ENCODE measurements around the gene ZNF14. TPM values are rescaled to one million over a fixed set of nuclear protein-coding genes. Genes with fewer than 3 reads are reported as not detected.

ZNF14 gene
- total and polyA plus RNA-seq, 10 of the 15 experiments (the other 5 are each of a cell fraction or from before 2014, with no cell fraction given), result 2.5 to 7.2 (median 4.6) TPM

DNA sequence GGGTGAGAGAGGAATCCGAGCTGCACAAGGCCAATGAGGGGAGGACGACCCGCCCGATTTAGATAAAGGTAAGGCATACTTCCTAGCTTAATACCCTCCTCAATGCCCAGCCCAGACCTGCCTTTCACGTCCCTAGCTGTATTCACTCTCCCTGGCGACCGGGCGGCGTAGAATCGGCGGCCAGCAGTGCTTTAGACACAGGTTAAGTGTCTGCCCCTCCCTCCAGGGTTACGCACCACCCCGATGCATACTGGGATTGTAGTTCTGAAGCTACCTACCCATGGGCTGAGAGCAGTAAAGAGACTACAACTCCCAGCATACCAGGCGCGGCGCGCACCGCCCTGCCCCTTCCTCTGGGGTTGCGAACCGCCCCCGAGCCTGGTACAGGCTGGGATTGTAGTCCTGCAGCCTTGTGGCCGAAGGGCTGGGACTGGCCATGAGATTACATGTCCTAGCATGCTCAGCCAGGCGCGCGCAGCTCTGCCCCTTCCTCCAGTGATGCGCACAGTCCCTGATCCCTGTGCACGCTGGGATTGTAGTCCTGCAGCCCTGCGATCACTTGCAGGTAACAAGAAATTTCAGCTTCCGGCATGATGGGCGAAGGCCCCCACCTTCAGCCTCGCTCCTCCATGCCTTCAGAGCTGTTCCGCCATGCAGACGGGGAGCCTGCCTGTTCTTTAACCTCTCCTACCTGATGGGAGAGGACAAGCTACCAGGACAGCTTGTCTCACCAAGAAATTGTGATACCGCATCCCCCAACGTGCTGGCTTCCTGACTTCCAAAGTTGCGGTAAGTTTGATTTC, 43.5 kb upstream of the ZNF14 start (continued):
- TF ChIP-seq, protein P1, sequence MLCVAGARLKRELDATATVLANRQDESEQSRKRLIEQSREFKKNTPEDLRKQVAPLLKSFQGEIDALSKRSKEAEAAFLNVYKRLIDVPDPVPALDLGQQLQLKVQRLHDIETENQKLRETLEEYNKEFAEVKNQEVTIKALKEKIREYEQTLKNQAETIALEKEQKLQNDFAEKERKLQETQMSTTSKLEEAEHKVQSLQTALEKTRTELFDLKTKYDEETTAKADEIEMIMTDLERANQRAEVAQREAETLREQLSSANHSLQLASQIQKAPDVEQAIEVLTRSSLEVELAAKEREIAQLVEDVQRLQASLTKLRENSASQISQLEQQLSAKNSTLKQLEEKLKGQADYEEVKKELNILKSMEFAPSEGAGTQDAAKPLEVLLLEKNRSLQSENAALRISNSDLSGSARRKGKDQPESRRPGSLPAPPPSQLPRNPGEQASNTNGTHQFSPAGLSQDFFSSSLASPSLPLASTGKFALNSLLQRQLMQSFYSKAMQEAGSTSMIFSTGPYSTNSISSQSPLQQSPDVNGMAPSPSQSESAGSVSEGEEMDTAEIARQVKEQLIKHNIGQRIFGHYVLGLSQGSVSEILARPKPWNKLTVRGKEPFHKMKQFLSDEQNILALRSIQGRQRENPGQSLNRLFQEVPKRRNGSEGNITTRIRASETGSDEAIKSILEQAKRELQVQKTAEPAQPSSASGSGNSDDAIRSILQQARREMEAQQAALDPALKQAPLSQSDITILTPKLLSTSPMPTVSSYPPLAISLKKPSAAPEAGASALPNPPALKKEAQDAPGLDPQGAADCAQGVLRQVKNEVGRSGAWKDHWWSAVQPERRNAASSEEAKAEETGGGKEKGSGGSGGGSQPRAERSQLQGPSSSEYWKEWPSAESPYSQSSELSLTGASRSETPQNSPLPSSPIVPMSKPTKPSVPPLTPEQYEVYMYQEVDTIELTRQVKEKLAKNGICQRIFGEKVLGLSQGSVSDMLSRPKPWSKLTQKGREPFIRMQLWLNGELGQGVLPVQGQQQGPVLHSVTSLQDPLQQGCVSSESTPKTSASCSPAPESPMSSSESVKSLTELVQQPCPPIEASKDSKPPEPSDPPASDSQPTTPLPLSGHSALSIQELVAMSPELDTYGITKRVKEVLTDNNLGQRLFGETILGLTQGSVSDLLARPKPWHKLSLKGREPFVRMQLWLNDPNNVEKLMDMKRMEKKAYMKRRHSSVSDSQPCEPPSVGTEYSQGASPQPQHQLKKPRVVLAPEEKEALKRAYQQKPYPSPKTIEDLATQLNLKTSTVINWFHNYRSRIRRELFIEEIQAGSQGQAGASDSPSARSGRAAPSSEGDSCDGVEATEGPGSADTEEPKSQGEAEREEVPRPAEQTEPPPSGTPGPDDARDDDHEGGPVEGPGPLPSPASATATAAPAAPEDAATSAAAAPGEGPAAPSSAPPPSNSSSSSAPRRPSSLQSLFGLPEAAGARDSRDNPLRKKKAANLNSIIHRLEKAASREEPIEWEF (IDR thresholded peaks at IDR 0.05; ENCODE audit: insufficient replicate concordance, low read depth, low read length), result no peak
- TF ChIP-seq RFX5 (IDR thresholded peaks at IDR 0.05; ENCODE audit: low read depth, low read length) (no peak), SUPT20H (IDR thresholded peaks at IDR 0.05; ENCODE audit: borderline replicate concordance, control insufficient read depth, low read depth, low read length) (no peak), ZSCAN29 (IDR thresholded peaks at IDR 0.05) (no peak), POU2F2 (IDR thresholded peaks at IDR 0.05; ENCODE audit: borderline replicate concordance, low read depth, low read length) (peak; percentile 81), FOXM1 (IDR thresholded peaks at IDR 0.05; ENCODE audit: low read depth, low read length) (no peak), GATAD2B (conservative IDR thresholded peaks at IDR 0.05; ENCODE audit: low read depth) (peak; percentile 16; the same call in 1 of the 2 replicates), RBBP5 (conservative IDR thresholded peaks at IDR 0.05) (no peak), EED (IDR thresholded peaks at IDR 0.05; ENCODE audit: low read depth) (no peak), BMI1 (IDR thresholded peaks at IDR 0.05; ENCODE audit: borderline replicate concordance) (no peak), CREB1 (IDR thresholded peaks at IDR 0.05; ENCODE audit: low read depth) (peak; percentile 93), IKZF2 (IDR thresholded peaks at IDR 0.05) (peak in 1 of 2 experiments; percentile 15; a peak in 1 of 4 replicates)
- TF ChIP-seq, protein P2, sequence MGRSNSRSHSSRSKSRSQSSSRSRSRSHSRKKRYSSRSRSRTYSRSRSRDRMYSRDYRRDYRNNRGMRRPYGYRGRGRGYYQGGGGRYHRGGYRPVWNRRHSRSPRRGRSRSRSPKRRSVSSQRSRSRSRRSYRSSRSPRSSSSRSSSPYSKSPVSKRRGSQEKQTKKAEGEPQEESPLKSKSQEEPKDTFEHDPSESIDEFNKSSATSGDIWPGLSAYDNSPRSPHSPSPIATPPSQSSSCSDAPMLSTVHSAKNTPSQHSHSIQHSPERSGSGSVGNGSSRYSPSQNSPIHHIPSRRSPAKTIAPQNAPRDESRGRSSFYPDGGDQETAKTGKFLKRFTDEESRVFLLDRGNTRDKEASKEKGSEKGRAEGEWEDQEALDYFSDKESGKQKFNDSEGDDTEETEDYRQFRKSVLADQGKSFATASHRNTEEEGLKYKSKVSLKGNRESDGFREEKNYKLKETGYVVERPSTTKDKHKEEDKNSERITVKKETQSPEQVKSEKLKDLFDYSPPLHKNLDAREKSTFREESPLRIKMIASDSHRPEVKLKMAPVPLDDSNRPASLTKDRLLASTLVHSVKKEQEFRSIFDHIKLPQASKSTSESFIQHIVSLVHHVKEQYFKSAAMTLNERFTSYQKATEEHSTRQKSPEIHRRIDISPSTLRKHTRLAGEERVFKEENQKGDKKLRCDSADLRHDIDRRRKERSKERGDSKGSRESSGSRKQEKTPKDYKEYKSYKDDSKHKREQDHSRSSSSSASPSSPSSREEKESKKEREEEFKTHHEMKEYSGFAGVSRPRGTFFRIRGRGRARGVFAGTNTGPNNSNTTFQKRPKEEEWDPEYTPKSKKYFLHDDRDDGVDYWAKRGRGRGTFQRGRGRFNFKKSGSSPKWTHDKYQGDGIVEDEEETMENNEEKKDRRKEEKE (IDR thresholded peaks at IDR 0.05), result no peak
- TF ChIP-seq, protein P3, sequence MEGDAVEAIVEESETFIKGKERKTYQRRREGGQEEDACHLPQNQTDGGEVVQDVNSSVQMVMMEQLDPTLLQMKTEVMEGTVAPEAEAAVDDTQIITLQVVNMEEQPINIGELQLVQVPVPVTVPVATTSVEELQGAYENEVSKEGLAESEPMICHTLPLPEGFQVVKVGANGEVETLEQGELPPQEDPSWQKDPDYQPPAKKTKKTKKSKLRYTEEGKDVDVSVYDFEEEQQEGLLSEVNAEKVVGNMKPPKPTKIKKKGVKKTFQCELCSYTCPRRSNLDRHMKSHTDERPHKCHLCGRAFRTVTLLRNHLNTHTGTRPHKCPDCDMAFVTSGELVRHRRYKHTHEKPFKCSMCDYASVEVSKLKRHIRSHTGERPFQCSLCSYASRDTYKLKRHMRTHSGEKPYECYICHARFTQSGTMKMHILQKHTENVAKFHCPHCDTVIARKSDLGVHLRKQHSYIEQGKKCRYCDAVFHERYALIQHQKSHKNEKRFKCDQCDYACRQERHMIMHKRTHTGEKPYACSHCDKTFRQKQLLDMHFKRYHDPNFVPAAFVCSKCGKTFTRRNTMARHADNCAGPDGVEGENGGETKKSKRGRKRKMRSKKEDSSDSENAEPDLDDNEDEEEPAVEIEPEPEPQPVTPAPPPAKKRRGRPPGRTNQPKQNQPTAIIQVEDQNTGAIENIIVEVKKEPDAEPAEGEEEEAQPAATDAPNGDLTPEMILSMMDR (IDR thresholded peaks at IDR 0.05 in 2 of 3, conservative IDR thresholded peaks at IDR 0.05 in 1 of 3; ENCODE audit: control insufficient read depth in 2 of 3, extremely low read depth in 1 of 3, insufficient read depth in 1 of 3, low read depth in 3 of 3, low read length in 3 of 3), result peak in 1 of 3 experiments; percentile 8; a peak in 1 of 6 replicates
- TF ChIP-seq, protein P4, sequence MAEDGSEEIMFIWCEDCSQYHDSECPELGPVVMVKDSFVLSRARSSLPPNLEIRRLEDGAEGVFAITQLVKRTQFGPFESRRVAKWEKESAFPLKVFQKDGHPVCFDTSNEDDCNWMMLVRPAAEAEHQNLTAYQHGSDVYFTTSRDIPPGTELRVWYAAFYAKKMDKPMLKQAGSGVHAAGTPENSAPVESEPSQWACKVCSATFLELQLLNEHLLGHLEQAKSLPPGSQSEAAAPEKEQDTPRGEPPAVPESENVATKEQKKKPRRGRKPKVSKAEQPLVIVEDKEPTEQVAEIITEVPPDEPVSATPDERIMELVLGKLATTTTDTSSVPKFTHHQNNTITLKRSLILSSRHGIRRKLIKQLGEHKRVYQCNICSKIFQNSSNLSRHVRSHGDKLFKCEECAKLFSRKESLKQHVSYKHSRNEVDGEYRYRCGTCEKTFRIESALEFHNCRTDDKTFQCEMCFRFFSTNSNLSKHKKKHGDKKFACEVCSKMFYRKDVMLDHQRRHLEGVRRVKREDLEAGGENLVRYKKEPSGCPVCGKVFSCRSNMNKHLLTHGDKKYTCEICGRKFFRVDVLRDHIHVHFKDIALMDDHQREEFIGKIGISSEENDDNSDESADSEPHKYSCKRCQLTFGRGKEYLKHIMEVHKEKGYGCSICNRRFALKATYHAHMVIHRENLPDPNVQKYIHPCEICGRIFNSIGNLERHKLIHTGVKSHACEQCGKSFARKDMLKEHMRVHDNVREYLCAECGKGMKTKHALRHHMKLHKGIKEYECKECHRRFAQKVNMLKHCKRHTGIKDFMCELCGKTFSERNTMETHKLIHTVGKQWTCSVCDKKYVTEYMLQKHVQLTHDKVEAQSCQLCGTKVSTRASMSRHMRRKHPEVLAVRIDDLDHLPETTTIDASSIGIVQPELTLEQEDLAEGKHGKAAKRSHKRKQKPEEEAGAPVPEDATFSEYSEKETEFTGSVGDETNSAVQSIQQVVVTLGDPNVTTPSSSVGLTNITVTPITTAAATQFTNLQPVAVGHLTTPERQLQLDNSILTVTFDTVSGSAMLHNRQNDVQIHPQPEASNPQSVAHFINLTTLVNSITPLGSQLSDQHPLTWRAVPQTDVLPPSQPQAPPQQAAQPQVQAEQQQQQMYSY (CRISPR knock-in tag; IDR thresholded peaks at IDR 0.05), result no peak

Data from GM12878 (cell line).